ENCODE results near the gene NKAIN2.
"Not testable (repeated sequence)": the region's sequence is repeated elsewhere in the genome, so short reads cannot be mapped to it uniquely, and the experiment has no call there.

The NKAIN2 gene

DNA sequence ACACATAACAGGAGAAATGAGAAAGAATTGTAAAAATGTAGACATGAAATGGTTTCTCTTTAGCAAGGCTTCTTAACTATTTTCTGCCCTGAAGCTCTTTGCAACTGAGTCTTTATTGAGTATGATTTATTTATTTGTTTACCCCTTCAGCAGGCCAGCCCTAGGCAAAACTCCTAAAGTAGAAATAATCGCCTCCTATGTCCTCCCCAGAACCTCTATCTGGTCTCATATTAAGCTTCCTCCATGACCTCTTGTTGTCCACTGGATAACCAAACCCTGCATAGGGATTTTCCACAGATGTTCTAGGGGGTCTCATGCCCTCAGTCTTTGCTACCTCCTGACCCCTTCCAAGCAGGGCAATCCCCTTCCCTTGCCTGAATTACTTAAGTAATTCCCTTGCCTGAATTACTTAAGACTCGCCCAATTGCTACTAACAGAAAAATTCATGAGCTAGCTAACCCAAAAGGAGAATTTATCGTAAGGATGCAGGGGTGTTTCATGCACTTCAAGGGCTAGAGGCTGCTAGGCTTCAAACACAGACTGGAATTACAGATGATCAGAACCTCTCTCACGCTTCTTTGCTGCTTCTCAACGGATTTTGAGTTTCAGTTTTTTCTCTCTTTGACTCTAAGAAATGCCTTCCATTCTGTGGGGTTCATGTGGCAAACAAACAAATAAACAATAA, 732.6 kb downstream of the NKAIN2 start:
- DNase-seq = no peak

DNA sequence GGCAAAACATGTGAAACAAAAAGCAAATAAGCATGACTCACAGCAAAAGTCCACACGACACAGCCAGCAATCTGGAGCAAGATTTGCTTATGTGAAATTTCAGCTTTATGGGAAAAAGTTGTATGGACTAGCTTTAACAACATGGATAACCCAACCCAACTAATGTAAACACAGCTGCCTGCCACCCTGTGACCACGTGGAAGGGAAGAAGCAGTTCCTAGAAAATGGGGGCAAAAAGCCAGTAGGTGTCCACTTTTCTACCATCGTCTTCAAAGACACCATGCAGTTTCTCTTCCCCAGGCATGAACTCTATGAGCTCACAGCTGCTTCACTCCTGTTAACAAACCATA, 733.2 kb downstream of the NKAIN2 start:
- DNase-seq = no peak

DNA sequence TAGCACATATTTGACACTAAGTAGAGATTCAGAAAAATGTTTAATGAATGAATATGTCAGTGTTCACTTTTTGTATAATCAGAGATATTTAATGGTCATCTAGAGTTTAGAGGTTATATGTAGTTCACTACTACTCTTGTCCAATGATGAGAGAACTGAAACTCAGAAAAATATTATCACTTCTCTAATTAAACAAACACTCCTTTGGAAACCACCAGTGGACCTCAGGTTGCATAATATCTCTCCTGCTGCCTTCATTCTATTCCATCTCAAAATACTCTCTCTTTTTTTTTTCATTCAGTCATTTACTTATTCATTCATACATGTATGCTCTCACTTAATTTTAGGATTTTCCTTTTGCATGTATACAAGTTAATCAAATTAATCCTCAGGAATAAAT, 735.4 kb downstream of the NKAIN2 start:
- DNase-seq = no peak

DNA sequence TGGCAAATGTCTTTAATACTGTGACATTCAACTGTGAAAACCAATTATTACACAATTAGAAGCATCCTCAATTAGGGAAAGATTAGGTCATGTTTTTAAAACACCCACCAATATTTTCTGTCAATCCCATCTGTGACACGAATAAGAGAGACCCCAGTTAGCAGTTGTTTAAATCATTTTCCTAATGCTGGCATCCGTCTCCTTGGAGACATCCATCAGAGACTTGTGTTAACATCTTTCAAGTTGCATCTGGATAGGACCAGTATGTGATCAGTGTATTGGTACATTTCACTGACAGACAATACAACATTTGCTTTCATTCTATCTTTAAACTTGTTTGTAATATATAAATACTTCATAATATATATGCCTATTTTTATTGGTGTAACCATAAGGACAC, 737.9 kb downstream of the NKAIN2 start:
- DNase-seq = no peak

DNA sequence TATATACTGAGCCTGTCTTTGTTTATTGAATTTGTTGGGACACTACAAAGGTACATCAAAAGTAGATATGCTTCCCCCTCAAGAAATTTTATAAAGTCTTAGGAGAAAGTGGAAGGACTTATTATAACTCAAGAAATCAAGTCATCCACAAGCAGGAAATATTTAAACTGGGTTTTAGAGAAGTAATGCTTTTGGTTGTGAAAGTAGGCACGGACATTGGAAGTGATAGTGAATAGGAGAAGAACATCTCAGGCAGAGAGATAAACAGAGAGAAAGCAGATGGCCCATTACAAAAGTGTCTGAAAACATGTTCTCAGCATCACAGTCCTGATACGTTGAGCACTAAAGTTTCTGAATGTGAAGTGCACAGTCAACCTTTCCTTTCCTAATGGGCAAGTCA, 742.9 kb downstream of the NKAIN2 start:
- DNase-seq = no peak

DNA sequence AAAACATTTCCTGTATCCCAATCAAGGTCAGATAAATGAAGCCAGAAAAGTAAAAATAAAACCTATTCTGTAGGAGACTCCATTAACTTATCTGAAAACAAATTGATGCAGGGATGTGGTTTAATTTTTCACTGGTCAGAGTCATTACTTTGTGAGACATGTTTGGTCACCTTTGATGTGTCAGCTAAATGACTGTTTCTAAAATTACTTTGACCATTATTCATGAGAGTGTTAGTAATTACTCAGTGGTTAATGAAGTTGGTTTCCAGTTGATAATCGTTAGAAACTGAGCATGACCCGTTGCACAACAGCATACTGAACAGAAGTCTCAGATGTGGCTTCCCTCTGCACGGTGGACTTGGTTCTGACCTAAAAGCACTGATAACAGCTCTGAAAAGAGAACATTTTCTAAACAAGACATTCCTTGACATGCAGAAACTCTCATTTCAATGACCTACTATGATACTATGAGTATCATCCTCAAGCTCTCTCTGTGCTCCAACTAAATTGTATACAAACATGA, 748.1 kb downstream of the NKAIN2 start:
- no peak for DNase-seq

DNA sequence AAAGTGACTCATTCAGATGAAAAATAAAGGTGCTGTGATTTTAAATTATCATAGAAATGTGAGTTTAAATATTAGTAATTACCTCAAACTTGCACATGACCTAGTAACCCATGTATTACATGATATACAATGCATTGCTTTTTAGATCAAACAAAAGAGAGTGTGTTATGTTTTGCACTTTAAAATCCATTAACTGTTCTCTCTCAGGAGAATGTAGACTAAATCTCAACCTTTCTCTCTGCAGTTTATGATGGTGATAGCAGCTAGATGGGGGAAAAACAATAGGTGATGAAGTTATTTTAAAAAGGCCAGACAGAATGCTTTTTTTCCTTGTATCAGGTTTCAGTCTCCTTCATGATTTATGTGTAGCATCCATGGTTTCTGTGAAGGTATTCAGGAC, 754.2 kb downstream of the NKAIN2 start:
- DNase-seq = no peak

DNA sequence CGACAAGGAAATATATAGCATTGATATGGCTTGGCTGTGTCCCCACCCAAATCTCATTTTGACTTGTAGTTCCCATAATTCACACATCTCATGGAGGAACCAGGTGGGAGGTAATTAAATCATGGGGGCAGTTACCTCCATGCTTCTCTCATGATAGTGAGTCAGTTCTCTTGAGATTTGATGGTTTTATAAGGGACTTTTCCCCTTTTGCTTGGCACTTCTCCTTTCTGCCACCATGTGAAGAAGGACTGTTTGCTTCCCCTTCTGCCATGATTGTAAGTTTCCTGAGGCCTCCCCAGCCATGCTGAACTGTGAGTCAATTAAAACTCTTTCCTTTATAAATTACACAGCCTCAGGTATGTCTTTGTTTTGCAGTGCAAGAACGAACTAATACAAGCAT, 756.4 kb downstream of the NKAIN2 start:
- DNase-seq = not testable (repeated sequence)

DNA sequence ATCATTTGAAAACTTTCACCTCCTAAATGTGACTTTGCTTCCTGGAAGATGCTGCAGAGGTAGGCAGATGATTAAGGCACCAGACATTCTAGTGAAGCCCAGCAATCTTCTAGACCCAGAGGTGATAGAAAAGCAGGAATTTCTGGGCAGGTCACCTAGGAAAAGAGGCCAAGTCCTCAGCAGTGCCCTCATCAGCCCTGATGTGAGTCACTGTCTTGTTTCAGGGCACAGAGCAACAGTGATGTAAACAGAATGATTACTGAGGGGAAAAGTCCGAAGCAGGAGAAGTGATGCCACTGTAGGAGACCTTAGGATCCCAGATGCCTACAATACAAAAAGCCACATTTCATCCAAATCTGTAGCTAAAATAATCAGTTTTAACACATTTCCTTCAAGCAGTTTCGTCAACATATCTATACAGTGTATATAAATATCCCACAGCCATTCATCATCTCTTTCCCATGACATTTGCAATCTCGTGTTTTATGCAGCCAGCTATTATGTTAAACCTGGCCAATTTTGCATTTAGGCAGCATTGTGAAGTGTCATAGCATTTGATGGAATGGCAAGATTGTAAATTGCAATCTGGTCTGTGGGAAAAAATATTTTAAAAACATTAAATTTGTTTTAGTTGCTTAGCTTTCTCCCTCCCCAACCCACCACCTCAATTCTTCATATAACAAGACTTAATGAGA, 757.4 kb downstream of the NKAIN2 start:
- no peak for DNase-seq

DNA sequence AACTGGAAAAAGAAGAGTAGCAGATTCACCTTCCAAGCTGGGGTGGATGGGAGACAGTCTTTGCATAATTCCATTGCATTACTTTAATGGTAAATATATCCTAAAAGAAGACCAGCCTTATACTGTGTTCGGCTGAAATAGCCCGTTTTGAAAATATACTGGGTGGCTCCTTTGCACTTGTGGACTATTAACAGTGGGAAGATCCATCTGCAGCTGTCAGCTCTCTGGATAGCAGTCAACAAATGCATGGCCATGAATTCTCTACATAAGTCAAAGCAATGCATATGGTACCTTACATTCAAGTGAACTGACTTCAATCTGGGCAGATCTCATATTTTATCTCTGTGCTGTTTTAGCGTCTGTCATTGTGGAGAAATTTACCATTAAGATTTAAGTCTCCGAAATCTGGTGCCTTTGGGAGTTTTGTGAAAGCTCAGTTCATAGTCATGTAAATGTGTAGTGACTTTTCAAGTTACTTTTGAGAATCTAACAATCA, 758.0 kb downstream of the NKAIN2 start:
- no peak for DNase-seq

DNA sequence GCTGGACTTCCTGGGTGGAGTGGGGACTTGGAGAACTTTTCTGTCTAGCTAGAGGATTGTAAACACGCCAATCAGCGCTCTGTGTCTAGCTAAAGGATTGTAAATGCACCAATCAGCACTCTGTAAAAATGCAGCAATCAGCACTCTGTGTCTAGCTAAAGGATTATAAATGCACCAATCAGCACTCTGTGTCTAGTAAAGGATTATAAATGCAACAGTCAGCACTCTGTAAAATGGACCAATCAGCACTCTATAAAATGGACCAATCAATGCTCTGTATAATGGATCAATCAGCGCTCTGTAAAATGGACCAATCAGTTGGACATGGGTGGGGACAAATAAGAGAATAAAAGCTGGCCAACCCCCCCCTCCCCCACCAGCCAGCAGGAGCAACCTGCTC, 760.5 kb downstream of the NKAIN2 start:
- DNase-seq = not testable (repeated sequence)

DNA sequence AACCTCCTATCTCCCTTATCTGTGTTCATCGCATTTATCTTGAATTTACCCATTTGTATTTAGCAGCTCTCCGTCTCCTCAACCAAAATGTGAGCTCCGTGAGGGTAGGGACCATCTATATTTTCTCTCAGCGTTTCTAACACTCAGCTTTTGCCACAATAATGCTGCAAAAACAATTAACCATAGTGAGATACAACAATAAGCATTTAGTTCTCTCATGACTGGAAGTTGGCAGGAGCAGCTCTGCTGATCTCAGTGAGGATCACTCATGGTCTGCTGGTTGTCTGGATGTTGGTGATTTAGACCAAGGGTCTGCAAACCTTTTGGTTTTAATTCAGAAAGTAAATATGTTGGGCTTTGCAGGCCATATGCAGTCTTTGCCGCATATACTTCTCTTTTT, 763.7 kb downstream of the NKAIN2 start:
- DNase-seq = no peak

DNA sequence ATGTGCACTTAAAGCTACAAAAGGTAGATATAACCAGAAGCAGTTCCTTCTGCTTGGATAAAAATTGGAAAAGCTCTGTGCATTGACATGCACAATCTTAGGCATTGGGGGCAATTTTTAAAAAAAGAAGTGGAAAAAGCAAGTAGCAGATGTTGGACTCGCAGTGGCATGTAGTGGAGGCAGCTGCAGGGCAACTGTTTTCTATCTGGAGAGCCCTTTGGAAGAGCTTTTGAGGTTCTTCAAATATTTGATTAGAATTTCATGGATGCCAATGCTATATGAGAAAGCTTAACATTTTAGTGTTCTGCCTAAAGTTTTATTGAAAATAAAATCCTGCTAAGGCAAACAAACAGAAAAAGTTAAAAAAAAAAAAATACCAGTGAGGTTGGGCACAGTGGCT, 770.3 kb downstream of the NKAIN2 start:
- DNase-seq = peak; percentile 2

DNA sequence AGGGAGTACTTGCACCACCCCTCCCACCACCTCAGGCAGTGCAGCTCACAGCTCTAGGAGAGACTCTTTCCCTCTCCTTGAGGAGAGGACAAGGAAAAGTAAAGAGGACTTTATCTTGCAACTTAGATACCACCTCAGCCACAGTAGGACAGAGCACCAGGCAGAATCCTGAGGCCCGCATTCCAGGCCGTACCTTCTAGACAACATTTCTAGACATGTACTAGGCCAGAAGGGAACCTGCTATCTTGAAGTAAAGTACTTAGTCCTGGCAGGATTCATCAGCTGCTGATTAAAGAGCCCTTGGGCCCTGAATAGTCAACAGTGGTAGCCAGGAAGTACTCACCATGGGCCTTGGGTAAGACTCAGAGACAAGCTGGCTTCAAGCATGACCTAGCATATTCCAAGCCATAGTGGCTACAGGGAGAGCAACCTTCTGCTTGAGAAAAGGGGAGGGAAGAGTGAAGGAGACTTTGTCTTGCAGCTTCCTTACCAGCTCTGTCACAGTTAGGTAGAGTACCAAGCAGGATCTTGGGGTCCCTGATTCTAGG, 774.1 kb downstream of the NKAIN2 start:
- no peak for DNase-seq

DNA sequence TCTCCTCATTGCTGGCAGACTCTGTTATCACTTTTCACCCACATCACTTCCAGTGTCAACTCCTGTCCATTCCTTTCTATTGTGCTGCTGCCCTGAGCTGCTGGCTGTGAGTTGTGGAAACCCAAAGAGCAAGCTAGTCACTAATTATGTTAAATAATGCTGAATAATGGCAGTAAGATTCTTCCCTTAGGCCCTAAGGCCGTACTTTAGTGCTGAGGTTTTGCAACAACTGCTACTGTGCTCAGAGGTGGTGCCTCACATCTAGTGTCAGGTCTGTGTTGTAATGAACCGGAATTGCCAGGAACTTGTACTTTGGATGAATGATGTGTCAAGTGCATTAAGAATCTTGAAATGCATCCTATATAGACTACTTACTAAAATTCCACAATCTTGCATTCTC, 786.3 kb downstream of the NKAIN2 start:
- DNase-seq = no peak

DNA sequence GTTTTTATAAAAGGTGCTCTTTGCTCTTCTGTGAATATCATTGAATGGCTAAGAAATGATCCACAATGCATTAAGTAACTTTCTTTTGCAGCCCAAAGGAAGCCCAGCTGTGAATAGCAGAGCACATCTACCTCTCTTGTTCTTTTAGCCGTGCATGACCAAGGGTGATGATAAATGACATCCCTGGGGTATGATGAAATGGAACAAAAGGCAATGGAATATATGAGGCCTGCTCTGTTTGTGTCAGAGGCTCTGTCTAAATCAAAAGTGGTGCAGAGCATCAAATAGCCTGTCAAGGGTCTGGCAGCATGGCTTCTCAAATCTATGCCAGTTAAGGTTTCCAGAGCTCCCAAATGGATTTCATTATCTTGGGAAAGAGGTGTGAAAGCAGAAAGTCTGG, 796.0 kb downstream of the NKAIN2 start:
- no peak for DNase-seq

DNA sequence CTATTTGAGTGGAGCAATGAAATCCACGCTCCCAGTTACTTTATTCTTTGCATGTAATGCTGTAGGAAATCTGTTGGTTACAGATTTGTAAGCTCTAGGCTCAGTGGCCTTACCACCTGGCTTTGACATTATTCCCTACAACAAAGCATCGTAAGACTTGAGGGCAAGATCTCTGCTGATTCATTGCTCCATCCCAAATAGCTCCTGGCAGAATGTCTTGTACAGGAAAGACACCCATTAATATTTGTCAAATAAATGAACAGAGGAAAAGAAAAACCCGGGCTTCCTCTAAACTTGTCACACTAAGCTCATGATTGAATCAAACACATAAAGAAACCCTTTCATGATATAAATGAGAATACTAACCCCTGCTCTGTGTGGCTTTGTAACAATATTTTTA, 801.1 kb downstream of the NKAIN2 start:
- no peak for DNase-seq

DNA sequence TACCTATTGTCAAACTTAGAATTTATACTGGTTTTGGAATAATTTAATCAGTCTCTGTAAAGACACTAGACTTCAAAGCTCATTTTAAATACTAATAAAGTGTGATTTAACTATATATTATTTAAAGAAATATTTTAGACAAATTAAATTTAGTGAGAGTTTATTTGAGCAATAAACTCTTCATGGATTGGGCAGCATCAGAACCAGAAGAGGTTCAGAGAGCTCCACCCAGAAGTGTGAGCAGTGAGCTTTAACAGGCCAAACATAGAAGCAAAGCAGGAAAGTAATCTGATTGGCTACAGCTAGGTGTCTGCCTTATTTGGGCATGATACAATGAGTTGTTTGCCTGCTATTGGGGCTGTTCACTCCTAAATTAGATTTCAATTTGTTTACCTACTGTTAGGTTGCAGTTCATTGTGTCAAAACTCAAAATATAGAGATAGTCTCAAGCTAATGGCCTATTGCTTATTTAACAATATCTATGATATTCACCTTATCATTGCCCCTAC, 803.5 kb downstream of the NKAIN2 start:
- DNase-seq = no peak

DNA sequence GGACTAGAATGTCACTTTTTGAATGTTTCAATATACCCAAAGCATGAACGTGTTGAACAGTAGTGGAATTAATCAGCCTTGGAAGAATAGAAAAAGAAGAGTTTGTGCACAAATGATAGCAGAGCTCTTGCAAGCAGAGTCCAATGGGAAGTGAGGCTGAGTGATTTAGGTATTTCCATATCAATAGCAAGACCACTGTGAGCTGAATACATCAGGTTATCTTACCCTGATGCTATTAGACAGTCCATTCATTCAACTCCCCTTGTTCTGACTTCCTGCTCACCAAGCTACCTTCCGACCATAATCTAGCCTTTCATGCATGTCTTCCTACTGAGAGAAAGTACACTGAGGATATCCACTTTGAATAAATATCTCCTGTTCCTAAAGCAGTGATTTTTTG, 809.4 kb downstream of the NKAIN2 start:
- DNase-seq = no peak

DNA sequence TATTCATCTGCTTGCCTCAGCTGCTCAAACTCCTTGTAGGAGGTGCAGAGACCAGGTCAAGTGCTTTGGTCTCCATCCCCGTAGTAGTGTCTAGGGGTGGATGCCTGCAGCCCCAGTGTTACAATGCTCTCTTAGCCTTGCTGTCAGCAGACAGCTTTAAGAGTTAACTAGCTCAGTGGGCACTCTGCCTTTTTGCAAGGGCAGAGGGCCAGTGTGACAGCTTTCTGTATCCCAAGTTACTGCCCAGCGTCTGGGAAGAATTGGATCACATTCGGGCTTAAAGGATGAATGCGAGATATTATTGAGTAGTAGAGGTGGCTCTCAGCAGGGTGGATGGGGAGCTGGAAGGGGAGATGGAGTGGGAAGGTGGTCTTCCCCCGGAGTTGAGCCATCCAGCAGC, 818.7 kb downstream of the NKAIN2 start:
- no peak for DNase-seq

DNA sequence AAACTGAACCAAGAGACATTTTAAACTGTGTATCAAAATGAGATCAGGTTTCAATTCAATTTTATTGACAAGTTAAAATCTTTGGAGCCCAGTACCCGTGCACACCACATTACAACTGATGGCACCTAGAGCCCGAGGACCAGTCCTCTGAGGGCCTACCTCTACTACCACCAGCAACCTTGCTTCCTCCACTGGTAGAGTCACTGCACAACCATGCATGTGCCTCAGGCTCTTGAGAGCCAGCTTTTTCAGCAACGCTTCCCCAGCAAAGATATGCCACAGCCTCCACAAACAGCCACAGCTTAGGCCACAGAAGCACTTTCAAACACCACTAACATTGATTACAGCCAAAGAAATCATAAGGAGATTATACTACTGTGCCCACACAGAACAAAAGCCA, 830.0 kb downstream of the NKAIN2 start:
- DNase-seq = no peak

DNA sequence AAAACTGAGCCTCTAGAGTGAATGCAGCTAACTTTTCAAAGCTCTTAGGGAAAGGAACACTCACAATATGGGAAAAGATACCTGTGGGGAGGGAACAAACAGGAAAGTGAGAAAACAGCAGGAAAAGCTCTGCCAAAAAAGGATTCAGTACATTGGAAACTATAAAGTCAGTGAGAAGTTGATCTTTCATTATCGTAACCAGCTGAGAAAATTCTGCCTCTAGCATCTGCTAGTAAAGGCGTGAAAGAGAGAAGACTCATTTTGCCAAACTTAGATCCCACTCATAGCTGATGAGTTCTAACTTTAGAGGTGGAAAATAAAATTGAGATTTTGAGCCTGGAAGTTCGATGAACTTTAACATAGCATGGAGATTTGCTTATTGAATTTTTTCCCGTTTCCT, 836.8 kb downstream of the NKAIN2 start:
- no peak for DNase-seq

DNA sequence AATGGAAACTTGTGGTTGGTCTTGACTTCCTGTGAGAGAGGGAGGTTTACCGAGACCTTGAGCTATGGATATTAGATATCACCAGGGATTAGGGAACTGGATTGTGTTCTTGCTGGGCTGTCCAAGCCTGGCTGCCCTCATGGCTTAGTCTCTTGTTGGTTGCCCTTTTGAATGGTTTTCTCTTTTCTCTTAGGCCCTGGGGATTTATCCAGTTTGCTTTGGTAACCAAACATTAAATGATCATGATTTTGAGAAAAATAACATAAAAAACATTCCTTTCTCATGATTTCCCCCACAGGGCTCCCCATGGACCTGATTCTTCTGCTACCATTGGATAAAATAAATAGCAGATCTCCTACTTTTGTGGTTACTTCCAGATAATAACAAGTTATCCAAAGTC, 852.2 kb downstream of the NKAIN2 start:
- DNase-seq = no peak

DNA sequence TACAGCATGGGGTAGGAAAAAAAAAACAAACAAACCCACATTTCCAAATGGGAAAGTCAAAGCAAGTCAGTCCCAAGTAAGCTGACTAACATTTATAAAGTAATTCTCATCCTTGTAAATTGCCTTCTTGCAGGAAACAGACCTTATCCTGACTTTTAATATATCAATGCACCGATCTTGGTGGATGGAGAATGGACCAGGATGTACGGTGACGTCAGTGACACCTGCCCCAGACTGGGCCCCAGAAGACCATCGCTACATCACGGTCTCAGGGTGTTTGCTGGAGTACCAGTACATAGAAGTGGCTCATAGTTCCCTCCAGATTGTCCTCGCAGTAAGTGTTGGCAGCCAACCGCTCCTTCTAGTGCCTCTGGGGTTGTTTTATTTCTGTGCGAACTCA, 854.4 kb downstream of the NKAIN2 start:
- DNase-seq = no peak
